Ishikawa (cell line): Measurements from ENCODE around the gene NR3C1.

Source experiments
- CEBPB ChIP-seq: IDR thresholded peaks from 2 replicates; pipeline ENCODE4 v1.6.1; 2012
- CREB1 ChIP-seq: IDR thresholded peaks from 2 replicates; pipeline ENCODE4 v1.6.1; 2012; ENCODE audit warnings: low read depth
- EGR1 ChIP-seq: IDR thresholded peaks from 2 replicates; pipeline ENCODE4 v1.6.1; 2012
- EP300 ChIP-seq: IDR thresholded peaks from 2 replicates; pipeline ENCODE4 v1.6.1; 2012; ENCODE audit warnings: borderline replicate concordance
- FOXM1 ChIP-seq: IDR thresholded peaks from 2 replicates; pipeline ENCODE4 v1.6.1; 2012; ENCODE audit warnings: low read depth, borderline replicate concordance
- NFIC ChIP-seq: IDR thresholded peaks from 2 replicates; pipeline ENCODE4 v1.6.1; 2012
- RAD21 ChIP-seq: IDR thresholded peaks from 2 replicates; pipeline ENCODE4 v1.6.1; 2012; ENCODE audit warnings: low read depth
- TAF1 ChIP-seq: IDR thresholded peaks from 2 replicates; pipeline ENCODE4 v1.6.1; 2012; ENCODE audit warnings: low read depth, mild to moderate bottlenecking
- TCF12 ChIP-seq: IDR thresholded peaks from 2 replicates; pipeline ENCODE4 v1.6.1; 2012; ENCODE audit warnings: low read depth
- TEAD4 ChIP-seq: IDR thresholded peaks from 2 replicates; pipeline ENCODE4 v1.6.1; 2012
- YY1 ChIP-seq: IDR thresholded peaks from 2 replicates; pipeline ENCODE4 v1.6.1; 2012; ENCODE audit warnings: low read depth
- ZBTB7A ChIP-seq: IDR thresholded peaks from 2 replicates; pipeline ENCODE4 v1.6.1; 2012; ENCODE audit warnings: low read depth
- TF ChIP-seq, protein P1 (sequence below): IDR thresholded peaks from 2 replicates; pipeline ENCODE4 v1.6.1; 2012
- TF ChIP-seq, protein P2 (sequence below): IDR thresholded peaks from 2 replicates; pipeline ENCODE4 v1.6.1; 2012
- TF ChIP-seq, protein P3 (sequence below): IDR thresholded peaks from 2 replicates; pipeline ENCODE4 v1.6.1; 2012; ENCODE audit warnings: low read depth, mild to moderate bottlenecking

NR3C1 gene

DNA sequence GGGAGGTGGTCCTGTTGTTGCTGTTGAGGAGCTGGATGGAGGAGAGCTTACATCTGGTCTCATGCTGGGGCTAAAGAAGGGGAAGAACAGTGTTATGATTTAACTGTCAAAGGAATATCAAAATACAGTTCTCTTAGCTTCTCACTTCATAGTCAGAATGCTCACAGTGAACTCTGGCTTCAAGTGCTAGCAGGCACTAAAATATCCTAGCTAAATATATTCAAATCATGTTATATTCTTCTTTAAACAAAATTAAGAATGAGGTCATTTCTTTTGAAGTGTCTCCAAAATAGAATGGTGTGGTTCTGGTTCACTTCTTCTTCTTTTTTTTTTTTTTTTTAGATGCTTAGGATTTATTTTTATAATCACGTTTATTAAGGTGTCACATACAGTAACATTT, 89.4 kb downstream of the NR3C1 start:
- TF ChIP-seq, protein P1, sequence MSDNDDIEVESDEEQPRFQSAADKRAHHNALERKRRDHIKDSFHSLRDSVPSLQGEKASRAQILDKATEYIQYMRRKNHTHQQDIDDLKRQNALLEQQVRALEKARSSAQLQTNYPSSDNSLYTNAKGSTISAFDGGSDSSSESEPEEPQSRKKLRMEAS: no peak
- TF ChIP-seq YY1: no peak
- TF ChIP-seq CREB1: no peak
- TF ChIP-seq, protein P2, sequence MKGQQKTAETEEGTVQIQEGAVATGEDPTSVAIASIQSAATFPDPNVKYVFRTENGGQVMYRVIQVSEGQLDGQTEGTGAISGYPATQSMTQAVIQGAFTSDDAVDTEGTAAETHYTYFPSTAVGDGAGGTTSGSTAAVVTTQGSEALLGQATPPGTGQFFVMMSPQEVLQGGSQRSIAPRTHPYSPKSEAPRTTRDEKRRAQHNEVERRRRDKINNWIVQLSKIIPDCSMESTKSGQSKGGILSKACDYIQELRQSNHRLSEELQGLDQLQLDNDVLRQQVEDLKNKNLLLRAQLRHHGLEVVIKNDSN: no peak
- TF ChIP-seq CEBPB: no peak
- no peak for TF ChIP-seq TAF1
- no peak for TF ChIP-seq TCF12
- TF ChIP-seq NFIC: no peak

DNA sequence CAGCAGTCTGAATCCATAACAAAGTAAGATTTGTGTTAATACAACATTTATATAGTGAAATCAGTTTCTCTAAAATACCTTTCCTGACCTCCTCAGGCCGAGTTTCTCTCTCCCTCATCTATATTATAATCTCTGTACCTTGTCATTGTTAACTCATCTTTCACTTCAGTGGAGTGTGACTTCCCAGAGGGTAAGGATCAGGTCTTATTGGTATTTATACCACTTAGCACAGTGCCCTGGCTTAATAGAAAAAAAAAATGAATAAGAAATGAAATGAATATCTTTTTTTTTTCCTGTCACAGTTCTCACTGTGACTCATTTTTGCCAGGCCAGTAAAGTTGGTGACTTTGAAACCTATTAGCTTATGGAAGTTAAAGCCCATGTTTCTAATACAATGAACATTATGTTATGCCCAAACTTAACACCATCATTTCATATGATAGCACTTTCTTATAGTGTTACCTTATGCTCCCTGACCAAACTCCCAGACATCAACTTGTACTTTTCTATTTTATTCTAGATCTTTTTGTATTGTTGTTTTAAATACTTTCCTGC, 90.1 kb downstream of the NR3C1 start:
- no peak for TF ChIP-seq EGR1
- no peak for TF ChIP-seq NFIC
- TF ChIP-seq, protein P3, sequence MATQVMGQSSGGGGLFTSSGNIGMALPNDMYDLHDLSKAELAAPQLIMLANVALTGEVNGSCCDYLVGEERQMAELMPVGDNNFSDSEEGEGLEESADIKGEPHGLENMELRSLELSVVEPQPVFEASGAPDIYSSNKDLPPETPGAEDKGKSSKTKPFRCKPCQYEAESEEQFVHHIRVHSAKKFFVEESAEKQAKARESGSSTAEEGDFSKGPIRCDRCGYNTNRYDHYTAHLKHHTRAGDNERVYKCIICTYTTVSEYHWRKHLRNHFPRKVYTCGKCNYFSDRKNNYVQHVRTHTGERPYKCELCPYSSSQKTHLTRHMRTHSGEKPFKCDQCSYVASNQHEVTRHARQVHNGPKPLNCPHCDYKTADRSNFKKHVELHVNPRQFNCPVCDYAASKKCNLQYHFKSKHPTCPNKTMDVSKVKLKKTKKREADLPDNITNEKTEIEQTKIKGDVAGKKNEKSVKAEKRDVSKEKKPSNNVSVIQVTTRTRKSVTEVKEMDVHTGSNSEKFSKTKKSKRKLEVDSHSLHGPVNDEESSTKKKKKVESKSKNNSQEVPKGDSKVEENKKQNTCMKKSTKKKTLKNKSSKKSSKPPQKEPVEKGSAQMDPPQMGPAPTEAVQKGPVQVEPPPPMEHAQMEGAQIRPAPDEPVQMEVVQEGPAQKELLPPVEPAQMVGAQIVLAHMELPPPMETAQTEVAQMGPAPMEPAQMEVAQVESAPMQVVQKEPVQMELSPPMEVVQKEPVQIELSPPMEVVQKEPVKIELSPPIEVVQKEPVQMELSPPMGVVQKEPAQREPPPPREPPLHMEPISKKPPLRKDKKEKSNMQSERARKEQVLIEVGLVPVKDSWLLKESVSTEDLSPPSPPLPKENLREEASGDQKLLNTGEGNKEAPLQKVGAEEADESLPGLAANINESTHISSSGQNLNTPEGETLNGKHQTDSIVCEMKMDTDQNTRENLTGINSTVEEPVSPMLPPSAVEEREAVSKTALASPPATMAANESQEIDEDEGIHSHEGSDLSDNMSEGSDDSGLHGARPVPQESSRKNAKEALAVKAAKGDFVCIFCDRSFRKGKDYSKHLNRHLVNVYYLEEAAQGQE: no peak
- no peak for TF ChIP-seq FOXM1
- TF ChIP-seq CREB1: no peak
- TF ChIP-seq, protein P1: no peak
- no peak for TF ChIP-seq RAD21
- no peak for TF ChIP-seq EP300
- TF ChIP-seq YY1: no peak
- no peak for TF ChIP-seq ZBTB7A
- TF ChIP-seq, protein P2: no peak
- TF ChIP-seq TAF1: no peak
- no peak for TF ChIP-seq TCF12
- TF ChIP-seq TEAD4: no peak
- TF ChIP-seq CEBPB: no peak

DNA sequence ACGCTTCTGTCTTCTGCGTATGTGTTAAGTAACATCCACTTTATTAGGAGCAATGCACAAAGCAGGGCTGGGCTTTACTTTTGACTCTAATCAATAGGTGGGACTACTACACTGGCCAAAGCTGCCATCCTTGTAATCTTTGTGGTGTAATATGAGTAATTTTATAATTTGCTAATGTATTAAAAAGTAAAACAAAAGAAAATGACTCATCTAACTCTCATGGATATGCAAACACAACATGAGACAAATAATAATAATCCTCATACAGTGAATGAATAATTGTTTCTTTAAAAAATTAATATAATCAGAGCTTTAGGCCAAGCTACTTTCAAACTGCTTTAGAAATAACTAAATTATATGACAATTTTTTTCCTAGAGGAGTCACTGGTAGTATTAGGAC, 90.7 kb downstream of the NR3C1 start:
- TF ChIP-seq CEBPB: no peak
- TF ChIP-seq, protein P3: no peak
- TF ChIP-seq FOXM1: no peak
- no peak for TF ChIP-seq EP300
- TF ChIP-seq YY1: no peak
- no peak for TF ChIP-seq TCF12
- no peak for TF ChIP-seq TEAD4
- TF ChIP-seq, protein P2: no peak
- no peak for TF ChIP-seq ZBTB7A
- no peak for TF ChIP-seq EGR1
- no peak for TF ChIP-seq NFIC
- TF ChIP-seq RAD21: no peak
- no peak for TF ChIP-seq CREB1
- TF ChIP-seq, protein P1: no peak
- TF ChIP-seq TAF1: no peak

DNA sequence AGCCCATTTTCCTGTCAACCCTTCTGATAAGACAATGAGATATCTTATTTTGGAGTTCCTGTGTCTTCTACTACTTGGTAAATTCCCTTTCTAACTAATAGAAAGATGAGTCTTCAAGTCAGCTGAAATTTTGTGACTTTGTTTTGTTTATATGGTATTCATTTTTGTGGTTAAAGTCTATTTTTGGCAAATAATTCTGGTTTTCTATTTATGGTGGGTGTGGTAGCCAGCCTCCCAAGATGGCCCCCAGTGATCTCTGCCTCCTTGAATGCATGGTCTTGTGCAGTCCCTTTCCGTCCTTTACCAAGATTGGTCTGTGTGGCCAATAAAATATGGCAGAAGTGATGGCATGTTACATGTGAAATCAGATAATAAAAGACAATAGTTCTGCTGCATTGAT, 91.5 kb downstream of the NR3C1 start:
- TF ChIP-seq, protein P2: no peak
- TF ChIP-seq FOXM1 (no peak), YY1 (no peak), ZBTB7A (no peak)
- TF ChIP-seq, protein P1: no peak

DNA sequence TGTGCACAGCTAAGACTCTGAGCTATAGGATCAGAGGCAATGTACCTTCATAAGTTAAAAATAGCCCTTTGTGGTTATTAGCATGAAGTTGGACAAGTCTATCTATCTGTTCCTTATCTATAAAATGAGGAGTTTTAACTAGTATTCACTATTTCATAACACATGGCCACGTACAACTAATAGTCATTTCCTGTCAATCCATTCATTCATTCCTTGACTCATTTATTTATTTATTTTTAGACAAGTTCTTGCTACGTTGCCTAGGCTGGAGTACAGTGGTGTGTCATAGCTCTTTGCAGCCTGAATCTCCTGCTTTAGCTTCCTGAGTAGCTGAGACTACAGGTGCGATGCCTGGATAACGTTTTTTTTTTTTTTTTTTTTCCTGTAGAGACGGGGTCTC, 92.1 kb downstream of the NR3C1 start:
- TF ChIP-seq, protein P1: no peak
- TF ChIP-seq YY1: no peak
- no peak for TF ChIP-seq FOXM1
- TF ChIP-seq, protein P3: no peak
- TF ChIP-seq TCF12: no peak
- no peak for TF ChIP-seq TAF1
- no peak for TF ChIP-seq TEAD4
